Left colon (tissue), 2 donors: ENCODE measurements around the gene SKP1. TPM values are rescaled to one million over a fixed set of nuclear protein-coding genes. Genes with fewer than 3 reads are reported as not detected.
"Not testable (repeated sequence)": the region's sequence is repeated elsewhere in the genome, so short reads cannot be mapped to it uniquely, and the experiment has no call there.

Experiments used
- ATAC-seq: fragments of 200-7000 bp; cut with Tn5 transposase; one replicate; pipeline ENCODE4 v1.9.1; 2020; ENCODE audit warnings: mild to moderate bottlenecking, moderate library complexity
- DNase-seq, 2 donors: peaks; one replicate each; pipeline ENCODE4 v3.0.0-alpha.2; 2020
- intact Hi-C, 2 donors: fragments of 100-400 bp; cut with DNase I in 1 of 2; cut with micrococcal nuclease in 1 of 2; formaldehyde crosslinking; loops; one replicate each; pipeline versions ENCODE4 v1.11.2 to v1.14.0; 2022; cut with DNase I, micrococcal nuclease
- total RNA-seq, 2 donors: library from RNA; stranded (reverse); fragmentation: NEBNext Ultra II Directional; extraction: Animal tissue kit (Norgen Biotek cat#: 25700); gene quantifications; one replicate each; pipeline ENCODE4 v1.2.1, GENCODE V29; 2021
- donor health status: DM: no; HTN: no; CAD: no.
- donor health status: DM: yes; HTN: yes; CAD: no.

SKP1 gene
- total RNA-seq, 2 donors from 2014 or later = 242 to 273 TPM

GRCh38 chr5:134184155-134185135, 7.7 kb upstream of the SKP1 start:
- DNase-seq = peak; percentile 64 to 73
- ATAC-seq = peak; percentile 87
- intact Hi-C loops = loop anchor here (5.0 kb wide), 2 partner anchors 103 to 108 kb away; no protein-coding TSS in a partner anchor

GRCh38 chr5:134183481-134183880, 6.7 kb upstream of the SKP1 start:
- DNase-seq = no peak
- peak; percentile 60 for ATAC-seq
- intact Hi-C loops = loop anchor here in 1 of 2 donors (5.0 kb wide), 1 partner anchor 109 kb away; no protein-coding TSS in a partner anchor

- DNase-seq (no peak), ATAC-seq (no peak)
- intact Hi-C loops = no loop called here
Observed at GRCh38 chr5:134178096-134178419, 1.3 kb upstream of the SKP1 start.

- ATAC-seq (peak; percentile 78), DNase-seq (peak; percentile 85 to 93)
- intact Hi-C loops = no loop called here
Observed at GRCh38 chr5:134177369-134178095, 782 bp upstream of the SKP1 start.

GRCh38 chr5:134175921-134176510, 734 bp downstream of the SKP1 start:
- DNase-seq = peak; percentile 39 to 60
- intact Hi-C loops = no loop called here
- ATAC-seq = peak; percentile 15

- no peak for DNase-seq
- intact Hi-C loops = no loop called here
- no peak for ATAC-seq
Observed at GRCh38 chr5:134174841-134175839, 1.6 kb downstream of the SKP1 start.

- DNase-seq (peak; percentile 64 to 78), ATAC-seq (peak; percentile 49)
- intact Hi-C loops = no loop called here
Observed at GRCh38 chr5:134171972-134172371, 4.8 kb downstream of the SKP1 start.

- no peak for ATAC-seq
- intact Hi-C loops = no loop called here
- no peak for DNase-seq
Observed at GRCh38 chr5:134162592-134162991, 14.2 kb downstream of the SKP1 start.

- ATAC-seq = no peak
- DNase-seq = no peak
- intact Hi-C loops = no loop called here
Observed at GRCh38 chr5:134161513-134162395, 15.0 kb downstream of the SKP1 start.

- ATAC-seq (no peak), DNase-seq (no peak)
- intact Hi-C loops = no loop called here
Observed at GRCh38 chr5:134153657-134154056, 23.1 kb downstream of the SKP1 start.

GRCh38 chr5:134153241-134153640, 23.5 kb downstream of the SKP1 start:
- DNase-seq = no peak
- intact Hi-C loops = no loop called here
- no peak for ATAC-seq

GRCh38 chr5:134152173-134152832, 24.4 kb downstream of the SKP1 start:
- ATAC-seq, DNase-seq, intact Hi-C loops: not testable (repeated sequence)

GRCh38 chr5:134151723-134152122, 25.0 kb downstream of the SKP1 start:
- intact Hi-C loops = no loop called here
- ATAC-seq (no peak), DNase-seq (no peak)

- no peak for ATAC-seq
- no peak for DNase-seq
- intact Hi-C loops = loop anchor here in 1 of 2 donors (5.0 kb wide), 1 partner anchor 107 kb away; no protein-coding TSS in a partner anchor
Observed at GRCh38 chr5:134149571-134150303, 27.0 kb downstream of the SKP1 start.

GRCh38 chr5:134148986-134149539, 27.7 kb downstream of the SKP1 start:
- DNase-seq (no peak), ATAC-seq (no peak)

GRCh38 chr5:134148316-134148715, 28.4 kb downstream of the SKP1 start:
- no peak for DNase-seq
- intact Hi-C loops = loop anchor here in 1 of 2 donors (5.0 kb wide), 1 partner anchor 106 kb away; no protein-coding TSS in a partner anchor

More at GRCh38 chr5:134148986-134149539, 27.7 kb downstream of the SKP1 start:
- intact Hi-C loops = loop anchor here in 1 of 2 donors (5.0 kb wide), 1 partner anchor 107 kb away; no protein-coding TSS in a partner anchor

More at GRCh38 chr5:134148316-134148715, 28.4 kb downstream of the SKP1 start:
- no peak for ATAC-seq
